GM21737 (cell line): ENCODE measurements around the gene SNX30.
"Not testable (repeated sequence)": the region's sequence is repeated elsewhere in the genome, so short reads cannot be mapped to it uniquely, and the experiment has no call there.

ENCODE experiments used
- ATAC-seq: cut with Tn5 transposase; IDR thresholded peaks from one replicate; pipeline ENCODE4 v1.9.1; 2021; ENCODE audit warnings: mild to moderate bottlenecking, moderate library complexity; ENCODE audit not compliant: unreplicated experiment

Gene SNX30

GRCh38 chr9:112750016-112750763 lies at the start of gene SNX30:
Gene SNX30 (plus strand): TSS chr9:112750760. CDS start chr9:112751002, 242 bp downstream.
- ATAC-seq, result peak; percentile 78

- ATAC-seq, result no peak
Observed at GRCh38 chr9:112703304-112703703, 47.3 kb upstream of the SNX30 start.

GRCh38 chr9:112705768-112706427 lies 44.7 kb upstream of the SNX30 start:
- no peak for ATAC-seq

- ATAC-seq, result no peak
Observed at GRCh38 chr9:112711050-112711689, 39.4 kb upstream of the SNX30 start.

- no peak for ATAC-seq
Observed at GRCh38 chr9:112712678-112713077, 37.9 kb upstream of the SNX30 start.

- peak; percentile 91 for ATAC-seq
Observed at GRCh38 chr9:112717661-112718331, 32.8 kb upstream of the SNX30 start, which contains the start of gene INIP. Gene INIP (minus strand): TSS chr9:112718117. CDS start chr9:112716485, 1,632 bp downstream.

GRCh38 chr9:112719241-112719691 lies 31.3 kb upstream of the SNX30 start:
- ATAC-seq, result no peak

- ATAC-seq, result no peak
Observed at GRCh38 chr9:112719696-112720095, 30.9 kb upstream of the SNX30 start.

GRCh38 chr9:112720113-112720780 lies 30.3 kb upstream of the SNX30 start:
- ATAC-seq, result no peak

- ATAC-seq, result not testable (repeated sequence)
Observed at GRCh38 chr9:112722749-112723148, 27.8 kb upstream of the SNX30 start.

- ATAC-seq, result no peak
Observed at GRCh38 chr9:112725961-112726360, 24.6 kb upstream of the SNX30 start.

GRCh38 chr9:112726428-112726827 lies 24.1 kb upstream of the SNX30 start:
- no peak for ATAC-seq

- no peak for ATAC-seq
Observed at GRCh38 chr9:112728401-112728800, 22.2 kb upstream of the SNX30 start.

GRCh38 chr9:112731971-112732370 lies 18.6 kb upstream of the SNX30 start:
- ATAC-seq, result no peak

GRCh38 chr9:112734892-112735291 lies 15.7 kb upstream of the SNX30 start:
- no peak for ATAC-seq

- ATAC-seq, result no peak
Observed at GRCh38 chr9:112743216-112743836, 7.2 kb upstream of the SNX30 start.

GRCh38 chr9:112744177-112744576 lies 6.4 kb upstream of the SNX30 start:
- ATAC-seq, result no peak

GRCh38 chr9:112747094-112747493 lies 3.5 kb upstream of the SNX30 start:
- ATAC-seq, result no peak

GRCh38 chr9:112750764-112751055 lies 150 bp downstream of the SNX30 start:
- peak; percentile 32 for ATAC-seq

- ATAC-seq, result peak; percentile 29
Observed at GRCh38 chr9:112751056-112751795, 666 bp downstream of the SNX30 start.
